Measurements from ENCODE around the gene IL1RAPL1. TPM values are rescaled to one million over a fixed set of nuclear protein-coding genes. Genes with fewer than 3 reads are reported as not detected.

The IL1RAPL1 gene
- total and polyA plus RNA-seq, 9 of the 15 experiments (the other 6 are each of a cell fraction or from before 2014, with no cell fraction given): 0.04 to 0.07 (median 0.04) TPM; not detected in 6

DNA sequence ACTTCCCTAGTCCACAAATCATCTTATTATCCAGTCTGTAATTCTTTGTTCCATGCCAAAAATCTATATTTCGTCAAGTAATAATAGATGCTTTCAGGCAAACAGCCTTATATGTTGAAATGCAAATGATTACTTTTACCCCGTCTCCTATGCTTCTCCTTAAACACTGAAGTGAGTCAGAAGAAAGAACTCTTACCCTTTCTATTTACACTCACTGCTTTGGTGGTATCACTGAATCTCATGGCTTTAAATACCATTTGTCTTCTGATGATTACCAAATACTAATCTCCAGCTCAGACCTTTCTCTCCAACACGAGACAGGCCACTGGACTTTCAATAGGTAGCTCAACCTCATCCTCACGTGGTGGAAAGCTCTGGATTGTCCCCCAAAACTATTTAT is 558.1 kb downstream of the IL1RAPL1 start (continued):
- TF ChIP-seq MEF2D (tag; conservative IDR thresholded peaks at IDR 0.05; ENCODE audit: low read depth): no peak

DNA sequence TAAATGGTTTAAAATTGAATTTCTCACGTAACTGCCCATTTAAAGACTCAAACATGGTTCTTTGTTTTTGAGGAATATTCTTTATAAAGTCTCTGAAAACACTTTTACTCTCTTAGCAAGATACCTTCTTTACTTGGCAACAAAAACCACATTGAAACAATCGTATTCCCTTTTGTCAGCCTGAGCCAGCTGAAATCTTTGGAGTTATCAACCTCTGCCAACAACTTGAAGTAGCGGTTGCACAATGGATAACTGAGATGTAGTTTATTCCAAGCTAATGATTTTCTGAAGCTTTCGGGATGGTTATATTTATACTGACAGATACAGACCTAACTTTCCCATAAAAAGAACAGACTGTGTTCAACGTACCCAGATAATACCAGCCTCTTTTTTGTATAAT is 561.3 kb downstream of the IL1RAPL1 start:
- no peaks in the 10 kb centered on the region for H3K9me1 ChIP-seq (ENCODE audit: control insufficient read depth, insufficient read depth, low read length)
- H3K9me3 ChIP-seq (replicated peaks; ENCODE audit: control insufficient read depth, insufficient read depth, low read depth, low read length): no peaks in the 10 kb centered on the region
- no peak overlapping the region for H2AFZ ChIP-seq (ENCODE audit: low read depth, low read length)
- H3K79me2 ChIP-seq (ENCODE audit: control insufficient read depth, insufficient read depth, low read length): no peaks in the 10 kb centered on the region
- no peaks in the 10 kb centered on the region for H3K4me1 ChIP-seq (replicated peaks in 1 of 2; ENCODE audit: control insufficient read depth in 2 of 2, insufficient read depth in 2 of 2, low read length in 2 of 2)
- CTCF ChIA-PET (ENCODE audit: low intra/inter-chr PET ratio): no interaction called here
- TF ChIP-seq CXXC5 (CRISPR knock-in tag; IDR thresholded peaks at IDR 0.05) (no peak), POLR2AphosphoS2 (IDR thresholded peaks at IDR 0.05; ENCODE audit: low read length) (no peak), MCM5 (IDR thresholded peaks at IDR 0.05; ENCODE audit: low read depth) (no peak), MCM3 (IDR thresholded peaks at IDR 0.05) (no peak), ZNF282 (CRISPR knock-in tag; IDR thresholded peaks at IDR 0.05) (no peak), KDM2B (CRISPR knock-in tag; IDR thresholded peaks at IDR 0.05) (no peak), C11orf30 (IDR thresholded peaks at IDR 0.05; ENCODE audit: low read depth) (no peak), DPF2 (IDR thresholded peaks at IDR 0.05) (no peak)
- POLR2A ChIA-PET: no interaction called here
- no peak for ATAC-seq
- no peak for FAIRE-seq
- H3K27ac ChIP-seq (ENCODE audit: extremely low read depth, low read depth, low read length): no peak overlapping the region
- intact Hi-C loops (cut with micrococcal nuclease) (no loop called here), in situ Hi-C loops (cut with MboI) (no loop called here)
- H4K20me1 ChIP-seq (replicated peaks; ENCODE audit: control insufficient read depth, insufficient read depth, low read length): no peaks in the 10 kb centered on the region
- H3K27me3 ChIP-seq (ENCODE audit: control insufficient read depth in 2 of 2, insufficient read depth in 2 of 2, low read length in 2 of 2): no peaks in the 10 kb centered on the region
- H3K9ac ChIP-seq (ENCODE audit: insufficient read depth in 1 of 2, low read depth in 2 of 2, low read length in 2 of 2): no peak overlapping the region
- no peak for DNase-seq (ENCODE audit: extremely low read depth in 1 of 4, low spot score in 3 of 4)
- no peaks in the 10 kb centered on the region for H3K36me3 ChIP-seq (ENCODE audit: control insufficient read depth, insufficient read depth, low read length)
- WGBS (ENCODE audit: insufficient coverage, low coverage, missing lambda C conversion rate): 2% methylated on average over 5 of the region's 5 CpGs
- no peak overlapping the region for H3K4me3 ChIP-seq
- no peak overlapping the region for H3K4me2 ChIP-seq (ENCODE audit: insufficient read depth, low read length)
- no TSS peak for BruUV-seq (replicated peaks)

Data from K562 (cell line).